Inferior parietal cortex (tissue), 1 donor: Measurements from ENCODE around the gene UBE4B.
"Not testable (repeated sequence)": the region's sequence is repeated elsewhere in the genome, so short reads cannot be mapped to it uniquely, and the experiment has no call there.

Source experiments
- DNase-seq: peaks from one replicate; pipeline ENCODE4 v3.0.0-alpha.2; 2016; ENCODE audit errors: extremely low spot score

Gene UBE4B

DNA sequence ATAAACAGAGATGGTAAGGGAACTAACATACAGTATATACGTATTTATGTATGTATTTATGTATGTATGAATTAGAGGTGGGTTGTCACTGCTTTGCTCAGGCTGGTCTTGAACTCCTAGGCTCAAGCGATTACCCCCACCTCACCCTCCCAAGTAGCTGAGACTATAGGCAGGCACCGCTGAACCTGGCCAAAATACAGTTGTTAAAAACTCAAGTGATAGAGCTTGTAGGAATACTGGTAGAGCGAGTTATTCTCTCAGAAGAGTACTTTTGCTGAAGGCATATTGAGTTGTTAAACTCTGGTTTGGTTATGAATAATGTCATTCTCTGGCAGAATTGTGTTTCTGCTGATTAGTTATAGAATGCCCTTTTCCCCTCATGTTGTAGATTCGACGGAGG, 38.9 kb downstream of the UBE4B start:
- DNase-seq = no peak

DNA sequence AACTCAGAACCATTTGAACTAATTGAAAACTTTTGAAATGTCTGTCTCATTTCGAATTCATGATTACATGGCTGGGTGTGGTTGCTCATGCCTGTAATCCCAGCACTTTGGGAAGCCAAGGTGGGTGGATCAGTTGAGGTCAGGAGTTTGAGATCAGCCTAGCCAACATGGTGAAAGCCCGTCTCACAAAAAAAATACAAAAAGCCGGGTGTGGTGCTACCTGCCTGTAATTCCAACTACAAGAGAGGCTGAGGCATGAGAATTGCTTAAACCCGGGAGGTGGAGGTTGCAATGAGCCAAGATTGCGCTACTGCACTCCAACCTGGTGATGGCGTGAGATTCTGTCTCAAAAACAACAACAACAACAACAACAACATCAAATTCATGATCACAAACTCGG, 40.6 kb downstream of the UBE4B start:
- DNase-seq = not testable (repeated sequence)

DNA sequence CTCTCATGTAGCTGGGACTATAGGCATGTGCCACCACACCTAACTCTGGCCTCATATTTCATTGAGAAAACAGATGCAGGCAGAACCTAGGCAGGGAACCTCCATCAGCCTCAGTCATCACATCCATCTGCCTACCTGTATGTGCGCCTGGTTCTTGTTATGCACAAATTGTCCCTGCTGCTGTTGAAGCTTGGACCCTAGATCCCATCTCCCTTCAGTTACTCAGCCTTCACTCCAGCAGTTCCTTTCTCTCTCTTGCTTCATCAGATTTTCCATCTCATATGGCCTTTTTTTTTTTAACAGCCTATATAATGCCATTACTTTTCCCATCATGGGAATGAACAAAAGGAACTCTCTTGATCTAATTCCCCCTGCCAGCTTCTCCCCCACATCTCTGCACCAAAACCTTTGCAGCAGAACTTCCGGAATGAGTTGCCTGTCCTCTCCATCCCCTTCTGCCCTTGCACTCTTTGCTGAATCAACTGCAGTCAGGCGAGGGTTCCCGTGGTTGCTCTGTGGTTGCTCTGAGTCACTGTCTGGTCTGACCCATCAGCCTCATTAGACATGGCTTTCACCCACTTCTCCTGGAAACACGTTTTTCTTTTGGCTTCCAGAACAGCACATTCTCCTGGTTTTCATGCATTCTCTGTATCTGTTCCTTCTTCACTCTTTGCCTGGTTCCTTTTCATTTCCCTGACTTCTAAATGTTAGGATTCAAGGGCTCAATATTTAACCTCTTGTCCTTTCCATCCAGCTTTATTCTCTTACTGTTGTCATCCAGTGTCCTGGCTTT, 41.5 kb downstream of the UBE4B start:
- DNase-seq = no peak

DNA sequence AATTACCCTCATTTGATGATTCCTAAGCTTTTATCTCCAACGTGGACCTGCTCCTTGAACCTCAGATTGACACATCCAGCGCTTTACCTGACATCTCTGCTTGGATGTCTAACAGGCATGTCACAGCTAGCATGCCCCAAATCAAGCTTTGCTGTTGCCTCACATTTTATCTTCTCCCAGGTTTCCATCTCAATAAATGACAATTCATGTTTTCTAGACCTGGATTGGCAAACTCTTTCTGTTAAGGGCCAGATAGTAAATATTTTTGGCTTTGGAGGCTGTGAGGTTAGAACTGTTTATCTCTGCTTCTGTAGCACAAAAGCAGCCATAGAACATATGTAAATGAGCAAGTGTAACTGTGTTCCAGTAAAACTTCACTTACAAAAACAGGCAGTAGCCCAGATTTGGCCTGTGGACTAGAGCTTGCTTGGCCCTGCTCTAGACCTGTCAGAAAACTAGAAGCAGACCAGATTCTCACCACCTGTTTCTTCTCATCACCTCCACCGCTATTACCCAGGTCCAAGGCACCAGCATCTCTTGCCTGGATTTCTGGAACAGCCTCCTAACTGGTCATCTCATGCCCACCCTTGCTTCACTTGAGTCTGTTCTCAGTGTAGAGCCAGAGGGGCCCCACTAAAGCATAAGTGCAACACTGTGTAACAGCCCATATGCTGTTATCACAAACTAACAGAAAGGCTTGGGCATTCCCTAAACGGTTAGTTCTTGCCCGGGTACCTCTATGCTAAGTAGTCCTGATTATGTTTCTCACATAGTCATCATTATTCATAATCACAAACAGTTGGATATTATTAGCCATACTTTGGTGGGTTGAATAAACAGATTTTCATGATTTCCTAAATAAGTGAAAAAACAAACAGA, 42.3 kb downstream of the UBE4B start:
- no peak for DNase-seq

DNA sequence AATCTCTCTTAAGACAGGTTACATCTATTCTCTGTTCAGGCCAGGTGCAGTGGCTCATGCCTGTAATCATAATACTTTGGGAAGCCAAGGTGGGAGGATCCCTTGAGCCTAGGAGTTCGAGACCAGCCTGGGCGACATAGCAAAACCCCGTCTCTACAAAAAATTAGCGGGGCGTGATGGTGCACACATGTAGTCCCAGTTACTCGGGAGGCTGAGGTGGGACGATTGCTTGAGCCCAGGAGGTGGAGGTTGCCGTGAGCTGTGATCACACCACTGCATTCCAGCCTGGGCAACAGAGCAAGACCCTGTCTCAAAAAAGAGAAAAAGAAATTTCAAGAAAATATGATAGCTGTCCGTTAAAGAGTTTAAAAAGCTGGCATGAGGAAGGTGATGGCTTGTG, 43.0 kb downstream of the UBE4B start:
- DNase-seq = no peak

DNA sequence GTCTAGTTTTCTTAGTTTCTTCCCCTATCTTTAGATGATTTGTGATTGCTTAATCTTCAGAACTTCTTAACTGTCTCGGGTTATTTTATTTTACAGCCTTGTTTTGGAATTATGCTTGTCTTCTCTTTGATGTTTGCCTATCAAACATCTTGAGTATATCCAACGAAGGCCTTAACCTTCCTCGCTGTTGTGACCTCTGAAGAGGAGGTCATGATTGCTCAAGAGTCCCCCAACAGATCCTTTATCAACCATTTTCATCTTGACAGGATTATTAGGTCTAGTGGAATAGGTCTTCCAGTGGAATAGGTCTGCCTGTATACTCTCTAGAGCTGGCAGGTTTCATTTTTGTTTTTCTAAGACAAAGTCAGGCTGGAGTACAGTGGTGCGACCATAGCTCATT, 45.7 kb downstream of the UBE4B start:
- no peak for DNase-seq

DNA sequence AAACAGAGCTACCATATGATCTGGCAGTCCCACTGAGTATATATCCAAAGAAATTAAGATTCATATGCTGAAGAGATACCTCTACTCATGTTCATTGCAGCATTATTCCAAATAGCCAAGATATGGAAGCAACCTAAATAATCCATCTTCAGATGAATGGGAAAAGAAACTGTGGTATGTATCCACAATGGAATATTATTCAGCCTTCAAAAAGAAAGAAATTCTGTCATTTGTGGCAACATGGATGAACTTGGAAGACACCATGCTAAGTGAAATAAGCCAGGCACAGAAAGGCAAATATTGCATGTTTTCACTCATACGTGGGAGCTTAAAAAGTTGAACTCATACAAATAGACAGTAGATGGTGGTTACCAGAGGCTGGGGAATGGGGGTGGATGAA, 47.8 kb downstream of the UBE4B start:
- no peak for DNase-seq

DNA sequence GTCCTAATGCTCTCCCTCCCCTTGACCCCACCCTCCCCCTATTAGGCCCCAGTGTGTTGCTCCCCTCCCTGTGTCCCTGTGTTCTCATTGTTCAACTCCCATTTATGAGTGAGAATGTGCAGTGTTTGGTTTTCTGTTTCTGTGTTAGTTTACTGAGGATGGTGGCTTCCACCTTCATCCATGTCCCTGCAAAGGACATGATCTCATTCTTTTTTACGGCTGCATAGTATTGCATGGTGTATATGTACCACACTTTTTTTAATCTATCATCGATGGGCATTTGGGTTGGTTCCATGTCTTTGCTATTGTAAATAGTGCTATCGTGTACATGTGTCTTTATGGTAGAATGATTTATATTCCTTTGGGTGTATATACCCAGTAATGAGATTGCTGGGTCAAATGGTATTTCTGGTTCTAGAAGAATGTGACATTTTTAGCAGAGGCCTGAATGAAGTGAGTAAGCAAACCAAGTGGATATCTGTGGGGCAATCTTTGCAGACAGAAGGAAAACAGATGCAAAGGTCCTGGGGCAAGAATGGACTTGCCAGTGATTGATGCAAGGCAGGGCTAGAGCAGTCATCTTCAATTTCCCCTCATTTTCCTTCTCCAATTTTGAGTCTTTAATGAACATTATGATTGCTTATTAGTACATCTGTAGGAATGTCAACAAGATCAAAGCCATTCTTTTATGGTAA, 50.2 kb downstream of the UBE4B start:
- no peak for DNase-seq

DNA sequence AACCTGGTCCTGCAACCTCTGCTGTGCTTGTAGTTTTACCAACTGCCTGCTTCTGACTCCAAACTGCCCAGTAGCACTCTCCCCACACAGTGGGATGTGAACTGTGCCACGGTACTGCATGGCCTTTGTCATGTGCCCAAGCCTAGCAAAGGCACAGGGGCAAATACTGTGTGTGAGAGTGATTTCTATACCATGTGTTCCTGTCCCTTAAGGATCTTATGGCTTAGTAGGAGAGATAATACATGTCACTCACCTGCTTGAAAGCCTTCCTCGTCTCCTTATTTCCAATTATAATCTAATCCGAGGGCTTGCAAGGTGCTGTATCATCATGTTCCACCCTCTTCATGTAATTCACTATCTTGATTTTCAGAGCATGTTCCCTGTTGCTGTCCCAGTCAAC, 51.3 kb downstream of the UBE4B start:
- no peak for DNase-seq

DNA sequence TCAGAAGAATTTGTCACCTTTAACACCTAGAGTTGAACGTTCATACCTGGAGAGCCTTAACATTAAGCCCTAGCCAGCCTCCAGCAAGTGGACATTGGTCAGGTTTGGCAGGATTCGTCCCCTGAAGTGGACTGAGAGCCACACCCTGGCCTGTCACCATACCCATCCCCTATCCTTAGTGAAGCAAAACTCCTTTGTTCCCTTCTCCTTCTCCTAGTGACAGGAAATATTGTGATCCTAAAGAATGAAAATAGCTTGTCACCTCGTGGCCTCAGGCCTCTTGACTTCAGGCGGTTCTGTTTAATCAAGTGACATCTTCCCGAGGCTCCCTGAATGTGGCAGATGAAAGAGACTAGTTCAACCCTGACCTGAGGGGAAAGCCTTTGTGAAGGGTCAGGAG, 52.3 kb downstream of the UBE4B start:
- DNase-seq = no peak

DNA sequence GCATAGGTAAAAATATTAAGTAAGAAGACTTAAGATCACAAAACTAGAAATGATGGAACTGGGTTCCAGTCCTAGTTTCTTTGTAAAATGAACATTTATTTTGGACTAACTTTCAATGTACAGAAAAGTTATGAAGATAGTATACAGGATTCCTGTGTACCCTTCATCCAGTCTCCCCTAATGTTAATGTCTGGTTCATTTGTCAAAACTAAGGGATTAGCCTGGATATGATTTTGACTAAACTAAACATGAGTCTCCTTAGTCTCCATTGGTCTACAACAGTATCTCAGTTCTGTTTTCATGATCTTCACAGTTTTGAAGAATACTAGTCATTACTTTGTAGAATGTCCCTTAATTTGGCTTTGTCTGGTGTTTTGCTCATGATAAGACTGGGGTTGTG, 54.5 kb downstream of the UBE4B start:
- DNase-seq = no peak

DNA sequence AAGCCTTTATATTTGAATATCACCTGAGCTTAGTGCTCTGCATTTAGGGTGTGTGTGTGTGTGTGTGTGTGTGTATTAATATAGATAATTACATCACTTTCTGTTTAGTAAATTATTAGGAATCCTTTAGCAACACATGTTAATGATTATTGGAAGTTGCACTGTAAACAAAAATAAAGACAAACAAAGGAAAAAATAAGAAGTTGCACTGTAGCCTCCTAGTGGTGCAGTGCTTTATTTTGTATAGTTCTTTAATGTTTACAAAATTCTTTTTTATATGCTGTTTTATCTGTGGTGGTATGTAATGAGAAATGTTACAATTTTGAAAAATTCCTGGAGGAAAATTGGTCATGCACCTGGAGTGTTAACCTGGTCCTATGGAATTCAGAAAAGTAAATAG, 69.2 kb downstream of the UBE4B start:
- DNase-seq = no peak

DNA sequence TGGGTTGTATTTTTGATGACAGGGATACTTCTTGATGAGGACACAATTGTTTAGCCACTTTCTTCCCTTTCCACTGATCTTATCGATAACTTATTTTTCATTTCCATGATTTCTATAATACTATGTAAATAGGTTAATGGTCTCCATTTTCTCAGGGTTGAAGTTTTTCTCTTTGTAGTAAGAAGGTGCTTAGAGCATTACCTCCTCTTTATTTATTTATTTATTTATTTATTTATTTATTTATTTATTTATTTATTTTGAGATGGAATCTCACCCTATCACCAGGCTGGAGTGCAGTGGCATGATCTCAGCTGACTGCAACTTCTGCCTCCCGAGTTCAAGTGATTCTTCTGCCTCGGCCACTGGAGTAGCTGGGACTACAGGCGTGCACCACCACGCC, 70.4 kb downstream of the UBE4B start:
- DNase-seq = no peak

DNA sequence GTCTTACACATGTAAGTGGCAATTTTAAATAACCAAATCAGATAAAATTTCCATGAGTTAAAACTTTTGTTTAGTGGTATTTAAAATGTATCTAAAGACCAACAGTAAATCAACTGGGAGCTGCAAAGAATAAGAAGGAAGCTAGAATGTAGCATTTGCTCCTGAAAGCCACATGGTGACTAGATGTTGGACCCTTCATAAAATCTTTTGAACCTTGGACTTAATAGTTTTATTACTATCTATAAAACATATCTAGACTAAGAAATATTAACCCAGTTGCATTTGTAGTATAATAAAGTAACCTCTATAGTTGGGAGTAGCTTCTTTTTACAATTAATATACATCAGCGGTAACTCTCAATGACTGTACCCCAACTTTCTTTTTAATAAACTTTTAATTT, 72.1 kb downstream of the UBE4B start:
- DNase-seq = no peak

DNA sequence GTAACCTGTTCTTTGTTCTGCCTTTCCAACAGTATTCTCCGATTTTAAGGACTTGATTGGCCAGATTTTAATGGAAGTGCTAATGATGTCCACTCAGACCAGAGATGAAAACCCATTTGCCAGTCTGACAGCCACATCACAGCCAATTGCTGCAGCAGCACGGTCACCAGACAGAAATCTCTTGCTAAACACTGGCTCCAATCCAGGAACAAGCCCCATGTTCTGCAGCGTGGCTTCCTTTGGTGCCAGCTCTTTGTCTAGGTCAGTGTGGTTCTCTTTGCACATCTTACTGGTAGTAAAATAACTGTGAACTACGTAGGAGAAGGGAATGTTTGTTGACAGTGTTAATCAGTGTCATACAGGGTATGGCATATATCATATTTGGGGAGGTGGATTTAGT, 72.7 kb downstream of the UBE4B start:
- peak; percentile 57 for DNase-seq

DNA sequence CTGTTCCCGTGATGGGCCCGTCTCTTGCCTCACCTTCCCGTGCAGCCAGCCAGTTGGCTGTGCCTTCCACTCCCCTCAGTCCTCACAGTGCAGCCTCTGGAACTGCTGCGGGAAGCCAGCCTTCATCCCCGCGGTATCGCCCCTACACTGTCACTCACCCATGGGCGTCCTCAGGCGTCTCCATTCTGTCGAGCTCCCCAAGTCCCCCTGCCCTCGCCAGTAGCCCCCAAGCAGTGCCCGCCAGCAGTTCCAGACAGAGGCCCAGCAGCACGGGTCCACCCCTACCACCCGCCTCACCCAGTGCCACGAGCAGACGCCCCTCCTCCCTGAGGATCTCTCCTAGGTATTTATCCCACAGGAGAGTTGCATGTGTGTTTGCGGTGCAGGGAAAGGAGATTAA, 73.5 kb downstream of the UBE4B start:
- DNase-seq = no peak

DNA sequence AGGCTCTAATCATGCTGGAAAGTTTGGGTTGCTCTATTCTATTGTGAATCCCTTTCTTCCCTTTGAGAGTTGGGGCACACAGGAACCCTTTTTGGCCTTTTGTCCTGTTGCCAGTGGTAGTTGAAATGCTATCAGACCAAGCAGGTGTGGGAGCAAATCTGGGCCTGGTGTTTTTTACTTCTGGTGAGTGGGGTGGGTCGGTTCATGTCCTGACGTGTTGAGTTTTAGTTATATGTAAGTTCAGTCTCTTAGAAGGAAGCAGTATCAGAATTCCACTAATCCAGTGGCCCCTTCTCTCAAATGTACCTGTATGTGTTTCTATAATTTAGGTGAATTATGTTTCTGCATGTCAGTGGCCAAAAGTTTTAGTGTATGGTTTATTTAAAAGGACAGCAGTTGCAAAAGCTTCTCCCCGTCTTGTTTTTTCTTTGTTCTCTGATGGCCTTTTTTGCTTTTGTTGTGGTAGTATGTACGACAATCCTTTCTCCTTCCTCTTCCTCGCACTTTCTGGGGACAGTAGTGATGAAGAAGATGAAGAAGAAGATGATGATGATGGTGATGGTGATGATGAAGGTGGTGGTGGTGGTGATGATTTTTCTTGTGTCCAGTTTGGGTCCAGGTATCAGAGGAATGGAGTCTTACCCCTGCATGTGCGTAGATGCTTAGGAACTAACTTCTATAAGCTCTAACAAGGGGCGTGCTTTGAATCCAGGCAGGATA, 74.2 kb downstream of the UBE4B start:
- DNase-seq = no peak

DNA sequence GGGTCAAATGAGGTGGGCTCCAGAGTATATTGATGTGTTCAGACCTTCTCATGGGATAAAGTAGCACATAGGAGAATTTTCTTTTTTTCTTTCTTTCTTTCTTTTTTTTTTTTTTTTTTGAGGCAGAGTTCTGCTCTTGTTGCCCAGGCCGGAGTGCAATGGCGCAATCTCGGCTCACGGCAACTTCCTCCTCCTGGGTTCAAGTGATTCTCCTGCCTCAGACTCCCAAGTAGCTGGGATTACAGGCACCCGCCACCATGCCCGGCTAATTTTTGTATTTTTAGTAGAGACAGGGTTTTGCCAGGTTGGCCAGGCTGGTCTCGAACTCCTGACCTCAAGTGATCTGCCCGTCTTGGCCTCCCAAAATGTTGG, 74.7 kb downstream of the UBE4B start:
- not testable (repeated sequence) for DNase-seq

DNA sequence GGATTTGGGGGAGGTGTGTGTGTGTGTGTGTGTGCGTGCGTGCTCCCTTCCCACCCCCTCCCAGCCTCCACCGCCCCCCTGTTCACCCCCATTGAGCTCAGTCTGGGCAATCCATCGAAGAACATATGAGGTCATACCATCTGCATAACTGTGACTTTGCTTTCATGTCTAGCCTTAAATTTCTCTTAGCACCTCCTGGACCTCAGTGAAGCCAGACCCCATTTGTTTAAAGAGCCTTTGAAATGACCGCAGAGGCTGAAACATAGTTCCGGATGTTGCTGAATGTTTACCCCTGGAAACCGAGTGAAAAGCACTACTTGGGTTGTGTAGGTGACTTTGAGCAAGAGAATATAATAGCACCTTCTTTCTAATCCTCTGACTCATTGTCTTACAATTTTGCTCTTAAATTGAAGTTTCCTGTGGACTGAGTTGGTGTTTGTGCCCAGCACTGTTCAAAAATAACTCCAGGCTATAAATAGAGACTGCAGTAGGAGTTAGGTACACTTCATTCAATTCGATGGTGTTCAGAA, 75.4 kb downstream of the UBE4B start:
- DNase-seq = peak; percentile 36

DNA sequence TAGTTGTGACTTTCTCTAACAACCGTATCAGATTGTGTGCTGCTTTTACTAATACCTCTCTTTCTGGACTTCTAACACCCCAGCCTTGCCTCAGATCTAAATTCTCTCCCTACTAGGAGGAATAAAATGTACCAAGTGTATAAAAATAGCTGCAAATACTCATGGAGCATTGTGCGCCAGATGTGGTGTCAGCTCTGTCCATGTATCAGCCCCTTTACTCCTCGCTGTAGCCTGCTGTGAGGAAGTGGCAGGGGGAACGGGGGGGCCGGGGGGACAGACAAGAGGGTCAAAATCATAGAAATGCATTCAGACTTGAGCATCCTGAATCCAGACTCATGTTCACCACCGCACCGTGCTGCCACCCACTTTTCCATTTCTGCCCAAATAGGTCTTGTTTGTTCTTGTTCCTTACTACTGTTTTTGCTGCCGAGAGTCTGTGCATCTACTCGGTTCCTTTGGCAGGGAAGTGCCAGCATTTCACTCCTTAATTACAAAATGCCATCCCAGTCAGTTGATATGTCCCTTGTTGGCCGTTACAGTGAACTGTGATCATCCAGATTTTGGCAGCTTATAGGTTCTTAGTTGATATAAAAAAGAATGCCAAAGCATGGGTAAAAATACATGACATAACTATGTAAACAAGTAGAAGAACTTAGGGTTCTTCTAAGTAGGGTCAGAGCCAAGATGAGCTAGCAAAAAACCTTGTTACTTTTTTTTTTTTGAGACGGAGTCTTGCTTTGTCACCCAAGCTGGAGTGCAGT, 76.4 kb downstream of the UBE4B start:
- peak; percentile 46 for DNase-seq

DNA sequence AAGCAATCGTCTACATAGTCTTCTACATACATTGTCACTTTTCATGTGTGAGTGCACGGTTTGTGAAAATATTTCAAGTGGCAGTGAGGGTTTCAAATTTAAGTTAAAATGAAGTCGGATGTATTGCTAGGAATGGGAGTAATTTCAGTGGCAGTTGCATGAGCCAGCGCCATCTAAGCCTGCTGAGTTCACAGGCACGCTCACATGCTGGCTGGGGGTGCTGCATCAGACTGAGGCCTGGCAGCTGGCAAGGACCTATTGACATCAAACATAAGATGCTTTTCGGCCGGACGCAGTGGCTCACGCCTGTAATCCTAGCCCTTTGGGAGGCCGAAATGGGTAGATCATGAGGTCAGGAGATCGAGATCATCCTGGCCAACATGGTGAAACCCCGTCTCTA, 80.7 kb downstream of the UBE4B start:
- DNase-seq = no peak
